HG03342 (cell line): Measurements from ENCODE around the gene XRRA1.
A peak's percentile ranks its signal among the peaks of the same experiment; 100 is the strongest.
"Not testable (repeated sequence)": the region's sequence is repeated elsewhere in the genome, so short reads cannot be mapped to it uniquely, and the experiment has no call there.

ENCODE experiments used
- ATAC-seq: cut with Tn5 transposase; IDR thresholded peaks from one replicate; pipeline ENCODE4 v1.9.1; 2021; ENCODE audit warnings: mild to moderate bottlenecking, moderate library complexity; ENCODE audit not compliant: unreplicated experiment

XRRA1 gene, protein sequence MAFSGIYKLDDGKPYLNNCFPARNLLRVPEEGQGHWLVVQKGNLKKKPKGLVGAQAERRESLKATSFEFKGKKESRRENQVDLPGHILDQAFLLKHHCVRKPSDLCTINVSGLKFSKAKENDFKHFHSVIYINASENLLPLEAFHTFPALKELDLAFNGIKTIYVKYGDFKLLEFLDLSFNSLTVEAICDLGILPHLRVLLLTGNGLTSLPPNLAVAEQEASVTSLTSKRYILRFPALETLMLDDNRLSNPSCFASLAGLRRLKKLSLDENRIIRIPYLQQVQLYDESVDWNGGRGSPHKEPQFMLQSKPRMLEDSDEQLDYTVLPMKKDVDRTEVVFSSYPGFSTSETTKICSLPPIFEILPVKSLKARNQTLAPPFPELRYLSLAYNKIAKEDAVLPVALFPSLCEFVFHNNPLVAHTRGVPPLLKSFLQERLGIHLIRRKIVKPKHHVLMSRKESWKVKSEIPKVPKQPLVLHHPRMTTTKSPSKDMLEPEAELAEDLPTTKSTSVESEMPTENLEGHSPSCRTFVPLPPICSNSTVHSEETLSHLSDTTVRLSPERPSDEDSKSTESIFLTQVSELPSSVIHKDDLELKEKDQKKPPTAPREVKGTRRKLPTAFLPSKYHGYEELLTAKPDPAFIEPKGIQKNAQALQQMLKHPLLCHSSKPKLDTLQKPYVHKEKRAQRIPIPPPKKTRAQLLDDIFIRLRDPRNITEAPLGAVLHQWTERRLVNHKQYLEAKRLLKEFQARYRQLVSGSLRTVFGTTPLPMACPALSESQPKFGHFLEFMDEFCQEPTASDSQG

DNA sequence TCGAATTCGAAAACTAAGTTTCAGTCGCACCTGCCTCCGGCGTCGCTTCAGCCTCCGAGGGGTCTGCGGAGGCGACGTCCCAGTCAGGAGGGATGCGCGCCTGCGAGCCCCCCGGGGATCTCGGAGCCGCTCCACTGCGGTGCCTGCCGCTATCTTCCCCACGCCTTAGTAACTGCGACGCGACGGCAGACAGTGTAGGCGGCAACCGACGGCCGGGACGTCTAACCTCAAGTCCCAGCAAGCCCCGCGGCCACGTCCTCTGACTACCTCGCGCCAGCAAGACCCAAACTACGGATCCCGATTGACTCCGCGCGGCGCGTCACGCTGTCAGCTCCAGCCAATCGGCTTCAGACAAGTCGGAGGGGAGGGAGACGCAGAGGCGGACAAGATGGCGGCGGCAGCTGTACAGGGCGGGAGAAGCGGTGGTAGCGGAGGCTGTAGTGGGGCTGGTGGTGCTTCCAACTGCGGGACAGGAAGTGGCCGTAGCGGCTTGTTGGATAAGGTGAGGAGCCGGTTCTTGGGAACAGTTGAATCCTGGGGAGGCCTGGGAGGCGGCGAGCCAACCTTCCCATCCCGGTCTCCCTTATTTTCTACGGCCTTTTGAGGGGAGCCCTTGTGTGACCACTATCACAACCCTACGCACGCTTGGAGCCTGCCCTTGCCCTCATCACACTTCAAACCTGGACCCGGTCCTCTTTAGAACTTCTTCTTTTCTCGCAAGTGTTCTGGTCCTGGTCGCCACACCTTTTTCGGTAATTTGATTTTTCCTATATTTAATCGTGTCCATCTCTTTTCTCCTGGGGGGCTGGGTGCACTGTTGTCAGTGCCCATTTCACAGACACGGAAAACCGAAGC lies at the start of gene XRRA1, which contains the start of gene SPCS2:
Gene XRRA1, minus strand, starts transcription at position 194 of the 855 bp plus-strand sequence. CDS start 8,213 bp downstream, outside the sequence.
Gene SPCS2, plus strand, starts transcription at position 369 of the 855 bp plus-strand sequence. Its CDS starts 20 bp downstream, at position 389.
- ATAC-seq = peak; percentile 95

DNA sequence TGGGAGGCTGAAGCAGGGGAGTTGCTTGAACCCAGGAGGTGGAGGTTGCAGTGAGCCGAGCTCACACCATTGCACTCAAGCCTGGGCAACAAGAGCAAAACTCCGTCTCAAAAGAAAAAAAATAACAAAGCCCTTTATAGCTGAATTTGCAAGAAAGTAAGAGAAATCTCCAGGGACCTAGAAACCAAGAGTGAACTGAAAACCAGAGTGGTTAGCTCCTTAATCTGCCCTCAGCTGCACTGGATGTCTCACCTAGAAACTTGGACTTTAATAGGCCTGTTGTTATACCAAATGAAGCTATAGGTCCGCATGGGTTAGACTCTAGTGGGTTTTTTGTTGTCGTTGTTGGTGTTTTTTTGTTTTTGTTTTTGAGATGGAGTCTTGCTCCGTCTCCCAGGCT lies 44.0 kb upstream of the XRRA1 start:
- peak; percentile 36 for ATAC-seq

DNA sequence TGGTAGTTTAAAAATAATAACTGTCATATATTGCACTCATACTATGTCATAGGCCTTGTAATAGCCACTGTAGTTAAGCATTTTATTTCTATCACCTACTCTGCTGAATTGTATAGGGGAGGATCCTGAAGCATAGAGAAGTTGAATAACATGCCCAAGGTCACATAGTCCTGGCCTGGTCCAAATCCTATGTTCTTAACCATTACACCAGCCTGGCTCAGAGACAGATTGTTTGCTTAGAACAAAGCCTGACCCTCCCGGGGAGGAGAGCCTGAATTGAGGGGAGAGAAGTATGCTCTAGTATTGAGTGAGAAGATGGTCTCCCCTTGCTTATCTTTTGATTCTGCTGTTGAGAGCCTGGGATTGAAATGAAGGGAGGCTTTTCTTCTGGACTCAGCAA lies 42.0 kb upstream of the XRRA1 start:
- no peak for ATAC-seq

DNA sequence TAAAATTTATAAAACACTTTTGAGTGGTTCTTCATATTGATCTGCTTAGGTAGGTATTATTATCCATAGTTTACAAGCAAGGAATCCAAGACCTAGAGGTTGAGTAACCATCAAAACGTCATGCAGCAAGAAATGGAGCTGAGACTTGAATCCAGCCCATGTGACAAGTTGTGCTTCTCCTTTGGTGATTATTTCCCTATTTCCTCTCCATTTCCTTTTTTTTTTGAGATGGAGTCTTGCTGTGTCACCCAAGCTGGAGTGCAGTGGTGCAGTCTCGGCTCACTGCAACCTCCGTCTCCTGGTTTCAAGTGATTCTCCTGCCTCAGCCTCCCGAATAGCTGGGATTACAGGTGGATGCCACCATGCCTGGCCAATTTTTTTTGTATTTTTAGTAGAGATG lies 41.3 kb upstream of the XRRA1 start:
- not testable (repeated sequence) for ATAC-seq

DNA sequence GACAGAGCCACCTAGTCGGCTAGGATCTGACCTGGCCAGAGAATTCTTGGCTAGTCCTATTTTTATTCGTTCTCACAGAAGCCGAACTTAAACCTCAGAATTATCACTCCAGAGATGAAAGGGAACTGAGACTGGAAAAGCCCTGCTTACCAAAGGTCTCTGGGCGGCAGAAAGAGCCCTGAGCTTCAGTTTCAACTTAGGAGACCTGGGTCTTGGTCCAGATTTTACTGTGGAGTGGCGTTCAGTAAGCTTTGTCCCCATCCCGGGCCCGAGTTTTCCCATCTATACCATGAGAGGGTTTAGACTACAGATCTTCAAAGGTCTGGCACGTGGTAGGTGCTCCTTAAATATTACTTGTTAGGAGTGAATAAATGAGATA lies 40.4 kb upstream of the XRRA1 start:
- peak; percentile 1 for ATAC-seq

DNA sequence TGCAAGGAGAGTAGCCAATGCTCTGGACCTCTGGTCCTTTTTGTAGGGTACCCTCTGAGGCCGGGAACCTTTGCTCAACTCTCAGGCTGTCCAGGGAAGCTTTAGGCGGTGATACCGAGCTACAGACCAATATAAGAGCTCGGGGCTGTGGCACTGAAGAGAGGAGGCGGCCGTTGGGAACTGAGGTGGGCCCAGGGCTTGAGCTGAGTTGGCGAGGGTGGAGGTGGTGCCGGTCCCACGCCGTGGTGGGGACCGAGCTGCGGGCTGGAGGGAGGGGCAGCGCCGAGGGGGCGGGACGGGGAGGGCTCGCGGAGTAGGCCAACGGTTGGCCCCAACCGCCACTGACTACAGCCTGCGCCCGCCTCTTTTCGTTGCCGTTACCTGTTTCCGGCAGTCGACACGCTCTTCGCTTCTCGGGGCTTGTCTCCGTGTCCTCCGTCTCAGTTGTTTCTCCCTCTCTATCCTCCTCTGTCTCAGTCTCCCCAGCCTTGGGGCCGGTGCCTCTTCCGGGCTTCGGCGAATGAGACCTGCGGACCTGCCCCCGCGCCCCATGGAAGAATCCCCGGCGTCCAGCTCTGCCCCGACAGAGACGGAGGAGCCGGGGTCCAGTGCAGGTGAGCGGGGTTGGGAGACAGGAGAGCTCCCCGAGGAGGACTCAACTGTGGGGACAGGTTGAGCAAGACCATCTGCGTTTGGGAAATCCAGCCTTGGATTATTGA lies 39.8 kb upstream of the XRRA1 start, which contains the start of gene NEU3:
Gene NEU3, plus strand, starts transcription at position 393 of the 719 bp plus-strand sequence. Its CDS starts 128 bp downstream, at position 521.
- ATAC-seq = peak; percentile 81

DNA sequence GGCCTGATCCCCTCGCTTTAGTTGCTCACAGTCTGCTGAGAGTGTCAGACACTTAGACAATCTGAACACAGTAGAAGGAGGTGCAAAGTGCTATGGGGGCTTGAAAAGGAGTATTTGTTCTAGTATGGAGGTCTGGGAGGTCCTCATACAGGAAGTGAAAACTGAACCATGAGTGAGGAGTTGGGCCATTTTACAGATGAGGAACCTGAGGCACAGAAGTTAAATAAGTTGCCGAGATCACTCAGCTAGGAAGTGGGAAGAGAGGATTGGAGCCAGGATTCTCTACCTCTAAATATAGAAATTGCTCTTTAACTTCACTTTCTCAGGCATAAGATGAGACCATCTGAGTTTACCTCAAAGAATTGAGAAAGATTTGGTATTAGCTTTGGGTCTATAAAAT lies 35.8 kb upstream of the XRRA1 start:
- no peak for ATAC-seq

DNA sequence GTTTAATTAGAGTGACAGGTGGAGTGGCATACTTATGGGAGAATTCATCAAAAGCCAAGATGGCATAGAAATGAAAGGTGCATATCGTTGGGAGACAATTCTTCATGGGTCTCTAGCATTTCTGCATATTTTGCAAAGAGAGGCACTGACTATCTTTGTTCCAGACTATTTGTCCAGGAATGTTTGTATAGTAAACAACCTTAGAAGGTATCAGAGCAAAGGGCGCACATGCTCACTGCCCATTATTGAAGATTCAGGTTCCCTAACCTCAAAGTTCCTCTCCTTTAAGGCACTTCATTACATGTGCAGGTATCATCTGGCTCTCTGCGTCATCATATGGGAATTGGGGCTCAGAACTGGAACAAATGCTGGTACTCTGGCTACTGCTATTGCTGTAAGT lies 35.2 kb upstream of the XRRA1 start:
- no peak for ATAC-seq

DNA sequence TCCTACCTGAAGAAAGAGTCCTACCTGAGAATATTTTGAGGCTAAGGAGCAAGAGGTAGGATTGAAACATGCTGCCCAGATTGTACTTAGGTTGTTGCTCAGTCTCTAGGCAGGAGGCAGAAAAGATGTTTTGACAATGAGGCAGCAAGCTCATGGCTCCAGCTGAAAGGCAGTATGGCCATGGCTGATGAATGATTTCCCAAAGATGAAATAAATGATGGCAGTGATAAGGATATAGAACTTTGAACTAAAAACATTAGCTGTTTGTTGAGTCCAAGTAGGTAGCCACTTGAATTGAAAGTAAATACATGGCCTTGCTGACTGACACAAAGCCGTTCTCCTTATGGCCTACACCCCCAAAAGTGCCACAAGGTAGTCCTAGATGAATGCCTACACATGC lies 33.0 kb upstream of the XRRA1 start:
- ATAC-seq = no peak

DNA sequence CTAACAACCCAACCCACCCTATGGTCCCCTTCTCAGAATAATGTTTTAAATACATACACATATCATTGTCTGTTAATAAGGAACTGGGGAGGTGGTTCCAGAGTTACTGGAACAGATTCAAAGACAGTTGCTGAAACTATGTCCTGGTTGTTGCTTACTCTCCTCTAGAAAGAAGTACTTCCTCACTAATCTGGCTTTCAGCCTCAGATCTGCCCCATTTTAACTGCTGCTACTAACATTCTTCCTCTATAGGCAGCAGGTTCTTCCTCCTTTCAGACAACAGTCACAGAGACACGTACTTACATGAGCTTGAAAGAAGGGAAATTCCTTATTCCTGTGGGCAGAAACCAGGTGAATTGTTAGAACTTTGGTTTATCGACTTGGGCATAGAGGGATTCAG lies 31.7 kb upstream of the XRRA1 start:
- no peak for ATAC-seq

DNA sequence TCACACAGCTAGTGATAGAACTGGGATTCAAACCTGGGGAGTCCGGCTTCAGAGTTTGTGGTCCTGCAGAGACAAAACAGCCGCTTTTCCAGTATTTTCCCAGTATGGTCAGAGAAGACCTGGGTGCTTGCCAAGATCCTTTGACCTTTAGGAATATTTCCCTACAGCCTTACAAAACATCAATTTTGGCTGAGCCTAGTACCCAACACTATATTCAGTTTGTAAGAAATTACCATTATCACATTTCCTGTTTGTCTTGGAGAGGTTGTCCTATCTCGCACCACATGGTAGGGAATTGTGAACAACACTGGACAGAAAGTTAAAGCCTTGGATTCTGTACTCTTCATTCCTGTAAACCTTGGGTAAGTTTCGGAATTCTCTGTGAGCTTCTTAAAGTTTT lies 29.1 kb upstream of the XRRA1 start:
- ATAC-seq = no peak

DNA sequence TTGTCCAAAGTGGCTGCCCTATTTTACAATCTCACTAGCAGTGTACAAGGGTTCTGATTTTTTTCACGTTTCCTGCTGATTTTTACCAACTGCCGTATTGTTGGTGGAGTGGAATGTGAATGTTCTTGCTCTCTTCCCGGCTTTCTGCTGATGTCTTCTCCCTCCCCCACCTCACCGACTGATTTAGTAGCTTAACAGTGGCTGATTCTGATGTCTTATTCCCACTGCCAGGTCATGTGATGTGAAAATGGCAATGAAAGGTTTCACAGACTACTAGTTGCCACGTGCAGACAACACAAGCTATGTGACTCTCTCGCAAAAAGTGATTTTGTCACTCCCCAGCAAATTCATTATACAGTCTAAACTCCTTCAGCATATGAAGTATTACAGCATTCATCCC lies 22.5 kb upstream of the XRRA1 start:
- ATAC-seq = no peak

DNA sequence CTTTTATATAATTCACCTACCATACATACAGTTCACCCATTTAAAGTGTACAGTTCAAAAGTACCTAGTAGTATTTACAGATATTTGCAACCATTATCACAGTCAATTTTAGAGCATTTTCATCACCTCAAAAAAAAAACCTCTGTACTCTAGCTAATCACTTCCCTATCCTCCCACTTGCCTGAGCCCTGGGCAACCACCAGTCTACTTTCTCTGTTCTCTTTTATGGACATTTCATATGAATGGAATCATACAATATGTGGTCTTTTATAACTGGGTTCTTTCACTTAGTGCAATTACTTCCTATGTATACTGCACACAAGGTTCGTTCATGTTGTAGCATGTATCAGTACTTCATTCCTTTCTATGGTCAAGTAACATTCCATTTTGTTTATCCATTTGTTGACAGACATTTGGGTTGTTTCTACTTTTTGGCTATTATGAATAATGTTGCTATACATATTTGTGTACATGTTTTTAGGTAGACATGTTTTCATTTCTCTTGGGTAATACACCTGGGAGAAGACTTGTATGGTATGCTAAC lies 22.0 kb upstream of the XRRA1 start:
- ATAC-seq = no peak

DNA sequence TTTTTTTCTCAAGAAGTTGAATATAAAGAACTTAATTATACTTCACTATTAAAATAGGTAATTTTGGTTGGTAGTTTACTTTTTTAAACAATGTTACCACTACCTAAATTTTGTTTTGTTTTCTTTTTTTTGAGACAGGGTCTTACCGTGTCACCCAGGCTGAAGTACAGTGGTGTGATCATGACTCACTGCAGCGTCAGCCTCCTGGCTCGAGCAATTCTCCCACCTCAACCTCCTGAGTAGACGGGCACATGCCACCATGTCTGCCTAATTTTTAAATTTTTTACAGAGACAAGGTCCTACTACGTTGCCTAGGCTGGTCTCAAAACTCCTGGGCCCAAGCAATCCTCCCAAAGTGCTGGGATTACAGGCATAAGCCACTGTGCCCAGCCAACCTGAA lies 17.8 kb upstream of the XRRA1 start:
- no peak for ATAC-seq

DNA sequence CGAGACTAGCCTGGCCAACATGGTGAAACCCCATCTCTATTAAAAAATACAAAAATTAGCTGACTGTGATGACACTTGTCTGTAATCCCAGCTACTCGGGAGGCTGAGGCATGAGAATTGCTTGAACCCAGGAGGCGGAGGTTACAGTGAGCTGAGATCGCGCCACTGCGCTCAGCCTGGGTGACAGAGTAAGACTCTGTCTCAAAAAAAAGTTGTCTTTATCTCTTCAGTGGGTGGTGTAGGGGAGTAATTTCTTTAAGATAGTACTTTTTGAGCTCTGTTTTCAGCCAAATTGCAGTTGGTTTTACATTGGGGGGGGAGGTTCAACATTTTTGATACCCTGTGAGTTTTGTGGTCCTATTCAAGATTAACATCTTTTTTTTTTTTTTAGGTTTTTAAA lies 11.2 kb upstream of the XRRA1 start:
- ATAC-seq = not testable (repeated sequence)

DNA sequence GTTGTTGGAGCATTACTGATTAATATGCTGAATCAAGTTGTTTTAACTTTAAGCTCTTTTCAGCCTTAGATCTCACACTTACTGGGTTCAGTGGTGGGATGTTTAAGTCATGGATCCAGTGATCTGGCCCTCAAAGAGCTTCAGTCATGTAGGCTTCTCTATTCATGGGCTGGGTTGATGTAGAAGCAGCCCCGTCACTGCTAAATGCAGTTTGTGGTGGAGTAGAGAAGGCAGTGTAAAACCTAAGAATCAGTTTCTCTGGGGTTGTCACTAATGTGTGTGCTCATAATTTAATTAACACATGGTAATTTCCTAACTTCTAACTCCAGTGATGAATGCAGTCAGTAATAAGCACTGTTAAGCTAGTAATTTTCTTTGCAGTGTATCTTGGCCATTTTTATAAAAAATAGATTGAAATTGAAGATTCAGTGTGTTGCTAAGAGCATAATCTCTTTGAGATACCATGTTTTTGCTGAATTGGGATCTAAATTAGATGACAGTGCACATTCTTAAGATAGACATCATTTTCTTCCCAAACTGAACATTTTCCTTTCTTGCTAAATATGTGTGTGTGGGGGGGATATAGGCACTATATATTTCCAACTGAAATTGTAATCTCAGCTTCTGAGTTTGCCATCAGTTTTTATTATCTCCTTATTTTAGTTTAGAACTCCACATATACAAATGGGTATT lies 9.2 kb upstream of the XRRA1 start:
- no peak for ATAC-seq

DNA sequence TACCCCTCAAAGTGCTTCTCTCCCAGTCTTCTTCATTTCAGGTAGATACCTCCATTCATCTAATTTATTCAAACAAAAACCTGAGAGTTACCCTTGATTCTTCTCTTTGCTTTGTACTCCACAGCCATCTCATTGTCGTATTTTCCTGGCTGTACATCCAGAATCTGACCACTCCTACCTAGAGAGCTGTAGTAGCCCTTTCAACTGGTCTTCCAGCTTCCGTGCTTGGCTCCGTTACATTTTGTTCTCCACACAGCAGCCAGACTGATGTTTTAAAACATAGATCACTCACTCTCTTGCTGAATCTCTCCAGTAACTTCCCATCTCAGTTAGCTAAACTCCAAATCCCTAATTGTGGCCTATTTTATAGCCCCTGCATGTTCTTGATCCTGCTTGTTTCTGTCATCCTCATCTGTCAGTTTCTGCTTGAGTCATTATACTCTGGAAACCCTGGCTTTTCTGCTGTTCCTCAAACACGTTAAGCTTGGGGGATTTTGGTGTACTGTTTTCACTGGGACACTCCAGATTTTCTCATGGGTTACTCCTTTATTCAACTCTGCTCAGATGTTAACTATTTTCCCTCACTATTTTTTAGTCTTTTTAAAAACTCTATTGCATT lies 7.6 kb upstream of the XRRA1 start:
- ATAC-seq = no peak

DNA sequence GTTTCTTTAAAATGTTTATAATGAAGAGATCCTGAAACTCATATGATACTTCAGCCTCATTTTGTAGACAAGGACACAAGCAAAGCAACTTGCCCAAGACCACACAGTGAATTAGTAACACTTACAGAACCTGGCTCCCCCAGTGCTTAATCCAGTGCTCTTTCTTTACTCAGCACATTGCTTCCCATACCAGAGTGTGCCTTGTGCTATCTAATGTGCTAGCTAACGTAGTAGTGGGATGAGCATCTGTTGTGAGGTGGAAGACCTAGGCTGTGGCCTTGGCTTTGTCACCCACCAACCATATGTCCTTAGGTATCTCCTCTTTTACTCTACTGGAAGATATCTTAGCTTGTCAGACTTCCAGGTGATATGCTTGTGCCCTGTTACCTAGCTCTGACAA lies 5.3 kb upstream of the XRRA1 start:
- ATAC-seq = no peak

DNA sequence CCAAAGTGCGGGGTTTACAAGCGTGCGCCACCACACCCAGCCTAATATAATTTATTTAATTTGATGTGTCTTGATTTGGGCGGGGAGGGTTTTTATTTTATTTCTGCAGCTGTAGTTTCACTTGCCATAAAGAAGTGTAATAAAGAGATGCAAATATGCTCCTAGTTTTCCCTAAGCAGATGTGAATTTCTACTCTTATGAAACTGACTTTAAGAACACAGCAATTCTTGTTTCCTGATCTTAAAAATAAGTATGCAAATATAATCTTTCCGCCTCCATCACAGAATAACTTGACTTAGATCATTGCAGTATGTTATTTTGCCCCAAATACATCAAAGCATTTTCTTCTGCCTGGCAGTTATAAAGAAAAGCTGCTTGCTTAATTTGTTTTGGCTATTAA lies 4.6 kb upstream of the XRRA1 start:
- no peak for ATAC-seq
